NCI-H510A (cell line): ENCODE measurements around the gene FAM83C.
"Not testable (repeated sequence)": the region's sequence is repeated elsewhere in the genome, so short reads cannot be mapped to it uniquely, and the experiment has no call there.

Experiments used
- DNase-seq: peaks from one replicate; lab custom pipeline; 2025; lab: John Stamatoyannopoulos, UW

FAM83C gene

DNA sequence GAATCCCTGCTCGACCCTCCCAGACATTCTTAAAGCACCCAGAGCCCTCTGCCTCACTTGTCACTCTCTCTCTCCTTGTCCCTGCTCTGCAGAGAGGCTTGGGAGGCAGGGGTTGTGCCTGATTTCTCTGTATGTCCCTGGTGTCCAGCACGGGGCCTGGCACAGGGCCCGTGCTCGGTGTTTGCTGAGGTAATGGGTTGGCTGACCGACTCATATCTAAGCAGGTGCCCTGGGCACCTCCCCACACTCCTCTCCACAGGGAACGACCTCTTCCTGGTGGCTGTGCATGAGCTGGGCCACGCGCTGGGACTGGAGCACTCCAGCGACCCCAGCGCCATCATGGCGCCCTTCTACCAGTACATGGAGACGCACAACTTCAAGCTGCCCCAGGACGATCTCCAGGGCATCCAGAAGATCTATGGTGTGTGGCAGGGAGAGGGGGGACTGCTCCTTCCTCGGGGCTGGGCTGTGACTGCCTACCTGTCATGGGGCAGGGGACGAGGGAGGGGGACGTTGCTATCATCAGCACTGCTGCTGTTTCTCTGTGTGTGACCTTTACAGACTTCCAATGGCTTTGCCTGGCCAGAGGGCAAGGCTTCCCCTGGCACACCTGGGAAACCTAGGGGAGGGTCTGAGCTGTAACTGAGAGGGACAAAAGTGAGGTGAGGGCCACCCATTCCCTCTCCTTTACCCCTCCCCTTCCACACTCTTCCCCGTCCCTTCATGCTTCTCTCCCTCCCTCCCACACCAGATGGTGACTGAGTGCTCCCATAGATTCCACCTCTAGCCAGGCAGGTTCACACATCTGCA, 28.5 kb downstream of the FAM83C start:
- DNase-seq = no peak

DNA sequence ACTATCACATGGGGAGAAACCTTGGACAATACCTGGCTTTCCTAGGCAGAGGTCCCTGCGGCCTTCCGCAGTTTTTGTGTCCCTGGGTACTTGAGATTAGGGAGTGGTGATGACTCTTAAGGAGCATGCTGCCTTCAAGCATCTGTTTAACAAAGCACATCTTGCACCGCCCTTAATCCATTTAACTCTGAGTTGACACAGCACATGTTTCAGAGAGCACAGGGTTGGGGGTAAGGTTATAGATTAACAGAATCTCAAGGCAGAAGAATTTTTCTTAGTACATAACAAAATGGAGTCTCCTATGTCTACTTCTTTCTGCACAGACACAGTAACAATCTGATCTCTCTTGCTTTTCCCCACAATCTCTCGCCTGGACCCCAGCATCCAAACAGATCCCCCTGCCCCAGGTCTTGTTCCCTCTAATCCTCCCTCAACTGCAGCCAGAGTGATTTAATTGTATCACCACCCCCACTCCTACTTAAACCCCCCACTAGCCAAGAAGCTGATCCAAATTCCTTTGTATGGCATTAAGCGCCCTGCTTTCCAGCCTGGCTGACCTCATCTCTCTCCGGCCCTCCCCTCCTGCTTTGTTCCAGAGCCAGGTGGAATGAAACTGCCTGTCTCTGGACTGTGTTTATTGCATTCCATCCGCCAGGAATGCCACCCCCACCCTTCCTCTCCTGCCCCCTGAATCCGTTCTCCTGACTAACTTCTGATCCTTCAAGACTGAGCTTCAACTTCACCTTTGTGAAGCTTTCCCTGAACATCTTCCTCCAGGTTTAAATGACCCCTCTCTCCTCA, 29.3 kb downstream of the FAM83C start:
- DNase-seq = not testable (repeated sequence)

DNA sequence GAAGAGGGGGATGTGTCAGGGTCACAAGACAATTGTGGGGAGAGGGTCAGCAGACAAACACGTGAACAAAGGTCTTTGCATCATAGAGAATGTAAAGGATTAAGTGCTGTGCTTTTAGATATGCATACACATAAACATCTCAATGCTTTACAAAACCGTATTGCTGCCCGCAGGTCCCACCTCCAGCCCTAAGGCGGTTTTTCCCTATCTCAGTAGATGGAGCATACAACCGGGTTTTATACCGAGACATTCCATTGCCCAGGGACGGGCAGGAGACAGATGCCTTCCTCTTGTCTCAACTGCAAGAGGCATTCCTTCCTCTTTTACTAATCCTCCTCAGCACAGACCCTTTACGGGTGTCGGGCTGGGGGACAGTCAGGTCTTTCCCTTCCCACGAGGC, 29.9 kb downstream of the FAM83C start:
- DNase-seq = not testable (repeated sequence)

DNA sequence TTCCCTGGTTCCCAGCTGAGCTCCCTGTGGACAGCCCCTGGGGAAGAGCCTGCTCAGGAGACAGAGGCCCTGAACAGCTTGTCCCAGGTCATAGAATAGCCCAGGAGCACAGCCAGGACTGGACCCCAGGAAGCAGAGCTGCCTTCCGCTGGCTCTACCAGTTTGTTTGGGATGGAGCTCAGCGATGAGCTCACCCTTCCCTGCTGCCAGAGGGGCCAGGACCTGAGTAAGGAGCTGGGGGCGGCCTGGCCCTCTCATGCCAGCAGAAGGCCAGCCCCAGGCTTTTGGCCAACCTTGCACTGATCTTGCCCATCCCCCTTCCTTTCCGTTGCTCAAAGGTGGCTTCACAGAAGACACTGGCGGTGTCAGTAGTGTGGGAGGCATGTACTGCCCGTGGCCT, 31.8 kb downstream of the FAM83C start:
- DNase-seq = no peak

DNA sequence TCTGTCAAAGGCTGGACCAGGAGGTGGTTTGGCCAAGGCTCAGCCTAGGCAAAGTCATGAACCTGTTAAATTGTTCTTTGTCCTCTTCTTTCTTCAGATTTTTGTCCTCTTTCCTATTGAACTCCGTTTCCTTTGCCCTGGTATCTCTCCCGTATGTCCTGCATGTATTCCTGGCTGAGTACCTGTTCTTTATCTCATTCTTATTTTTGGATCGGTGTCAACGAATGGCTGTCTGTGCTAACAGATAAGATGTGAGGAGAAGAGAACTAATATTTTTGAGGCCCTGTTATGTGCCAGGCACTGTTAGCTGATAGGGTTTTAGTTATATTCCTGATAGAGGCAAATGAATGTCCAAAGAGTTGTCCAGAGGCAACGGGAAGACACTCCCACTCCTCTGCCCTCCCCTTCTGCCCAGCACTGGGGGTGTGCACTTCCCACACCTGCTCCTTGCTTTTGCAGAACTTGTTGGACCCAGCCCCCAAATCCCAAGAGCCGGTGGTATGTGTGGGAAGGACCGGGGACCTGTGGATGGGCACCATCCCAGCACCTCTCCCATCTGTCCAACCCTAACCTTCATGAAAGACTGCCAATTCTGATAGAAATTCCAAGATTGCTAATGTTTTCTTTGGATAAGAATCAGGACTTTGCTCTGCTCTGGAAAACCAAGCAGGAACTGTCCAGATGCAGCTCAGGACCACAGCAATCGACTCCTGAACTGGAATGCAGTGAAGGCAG, 34.9 kb downstream of the FAM83C start:
- DNase-seq = no peak

DNA sequence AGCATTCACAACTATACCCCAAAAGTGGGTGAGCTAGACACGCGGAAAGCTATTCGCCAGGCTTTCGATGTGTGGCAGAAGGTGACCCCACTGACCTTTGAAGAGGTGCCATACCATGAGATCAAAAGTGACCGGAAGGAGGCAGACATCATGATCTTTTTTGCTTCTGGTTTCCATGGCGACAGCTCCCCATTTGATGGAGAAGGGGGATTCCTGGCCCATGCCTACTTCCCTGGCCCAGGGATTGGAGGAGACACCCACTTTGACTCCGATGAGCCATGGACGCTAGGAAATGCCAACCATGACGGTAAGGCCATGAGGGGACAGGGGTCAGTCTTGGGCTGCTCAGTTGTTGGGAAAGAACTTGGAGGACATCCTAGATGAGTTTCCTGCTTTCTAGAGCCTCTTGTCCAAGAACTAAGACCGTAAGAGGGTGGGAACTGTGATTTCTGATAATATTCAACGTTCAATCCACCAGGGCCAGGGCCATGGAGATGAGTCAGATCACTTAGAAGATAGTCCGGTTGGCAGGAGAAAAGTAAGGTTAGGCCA, 37.7 kb downstream of the FAM83C start:
- DNase-seq = no peak

DNA sequence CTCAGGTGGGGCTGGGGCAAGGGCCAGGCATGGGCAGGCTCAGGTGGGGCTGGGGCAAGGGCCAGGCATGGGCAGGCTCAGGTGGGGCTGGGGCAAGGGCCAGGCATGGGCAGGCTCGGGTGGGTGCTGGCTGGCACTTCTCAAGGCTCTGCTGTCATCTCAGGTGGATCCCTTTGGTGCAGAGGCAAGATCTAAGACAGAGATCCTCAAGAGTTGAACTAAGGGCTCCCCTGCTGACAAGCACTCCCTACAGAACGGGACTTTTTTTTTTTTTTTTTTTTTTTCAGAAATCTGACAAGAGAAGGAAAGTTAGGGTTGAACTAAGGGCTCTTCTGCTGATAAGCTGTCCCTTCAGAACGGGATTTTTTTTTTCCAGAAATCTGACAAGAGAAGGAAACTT, 39.2 kb downstream of the FAM83C start:
- no peak for DNase-seq

DNA sequence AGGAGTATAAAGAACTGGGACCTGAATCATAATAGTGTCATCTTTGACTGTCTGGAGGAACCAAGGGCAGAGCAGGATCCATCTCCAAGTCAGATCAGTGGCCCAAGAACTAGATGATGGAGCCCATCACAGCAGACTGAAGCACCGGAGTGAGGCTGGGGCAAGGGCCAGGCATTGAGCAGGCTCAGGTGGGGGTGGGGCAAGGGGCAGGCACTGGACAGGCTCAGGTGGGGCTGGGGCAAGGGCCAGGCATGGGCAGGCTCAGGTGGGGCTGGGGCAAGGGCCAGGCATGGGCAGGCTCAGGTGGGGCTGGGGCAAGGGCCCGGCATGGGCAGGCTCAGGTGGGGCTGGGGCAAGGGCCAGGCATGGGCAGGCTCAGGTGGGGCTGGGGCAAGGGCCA, 39.6 kb downstream of the FAM83C start:
- DNase-seq = not testable (repeated sequence)

DNA sequence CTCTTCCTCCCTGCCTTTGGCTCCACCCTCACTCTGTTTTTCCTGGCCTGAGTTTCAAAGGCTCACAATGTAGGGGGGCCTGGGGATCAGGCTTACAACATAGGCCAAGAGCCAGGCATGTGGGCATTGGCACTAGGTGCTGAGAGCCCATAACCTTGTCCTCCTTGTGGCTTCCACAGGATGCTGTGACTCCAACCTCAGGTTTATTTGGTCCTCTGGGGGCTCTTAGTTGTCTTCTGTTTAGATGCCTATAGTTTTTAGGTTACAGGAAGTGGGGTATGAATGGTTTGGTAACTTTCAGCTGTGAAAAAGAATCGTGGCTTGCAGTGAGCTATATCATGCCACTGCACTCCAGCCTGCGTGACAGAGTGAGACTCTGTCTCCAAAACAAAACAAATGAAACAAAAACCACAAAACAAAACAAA, 40.2 kb downstream of the FAM83C start:
- no peak for DNase-seq

DNA sequence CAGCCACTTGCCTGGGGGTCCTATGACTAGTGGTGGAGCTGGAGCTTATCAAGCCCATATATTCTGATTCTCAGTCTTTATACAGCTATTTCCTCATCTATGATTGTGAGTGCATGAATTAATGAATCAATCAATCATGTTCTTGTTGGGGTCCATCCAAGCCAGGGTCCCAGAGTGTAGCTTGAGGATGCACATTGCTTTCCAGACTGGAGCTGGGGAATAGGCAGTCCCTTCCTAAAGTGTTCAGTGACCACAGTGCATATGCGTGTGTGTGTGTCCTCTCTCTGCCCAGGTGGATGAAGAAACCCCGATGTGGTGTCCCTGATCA, 40.6 kb downstream of the FAM83C start:
- no peak for DNase-seq

DNA sequence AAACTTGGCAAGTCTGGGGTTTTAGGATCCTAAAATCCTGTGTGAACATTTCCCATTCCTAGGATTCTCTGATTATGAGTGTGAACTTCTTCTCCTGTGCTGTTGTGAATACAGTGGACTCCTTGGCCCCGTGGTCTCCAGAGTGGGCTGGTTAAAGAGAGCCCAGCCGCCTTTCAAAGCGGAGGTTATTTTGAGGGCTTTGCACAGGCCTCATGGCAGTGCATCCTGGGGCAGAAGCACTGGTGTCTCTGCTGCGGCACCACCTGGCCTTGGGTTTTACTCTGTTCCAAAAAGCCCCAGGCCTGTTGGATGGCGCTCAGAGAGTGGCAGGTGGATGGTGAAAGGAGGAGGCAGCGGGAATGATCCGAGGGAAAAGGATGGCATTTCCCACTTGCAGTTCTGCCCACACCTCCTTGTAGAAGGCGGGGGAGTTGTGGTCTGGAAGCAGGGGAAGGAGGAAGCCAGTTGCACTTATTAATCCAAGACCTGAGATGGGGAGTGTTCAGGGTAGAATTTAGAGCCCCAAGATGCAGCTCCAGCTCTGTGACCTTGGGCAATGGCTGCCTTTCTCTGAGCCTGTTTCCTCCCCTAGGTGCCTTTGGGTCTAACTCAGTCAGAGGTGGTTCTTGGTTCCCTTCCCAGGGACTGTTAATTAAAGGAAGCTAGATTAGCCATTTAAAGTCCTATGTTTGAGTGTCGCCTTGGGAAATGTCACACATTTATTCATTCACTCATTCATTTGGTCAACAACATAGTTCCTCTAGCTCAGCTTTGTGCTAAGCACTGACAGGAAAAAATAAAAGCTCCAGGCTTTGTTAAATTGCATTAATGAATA, 43.4 kb downstream of the FAM83C start:
- no peak for DNase-seq

DNA sequence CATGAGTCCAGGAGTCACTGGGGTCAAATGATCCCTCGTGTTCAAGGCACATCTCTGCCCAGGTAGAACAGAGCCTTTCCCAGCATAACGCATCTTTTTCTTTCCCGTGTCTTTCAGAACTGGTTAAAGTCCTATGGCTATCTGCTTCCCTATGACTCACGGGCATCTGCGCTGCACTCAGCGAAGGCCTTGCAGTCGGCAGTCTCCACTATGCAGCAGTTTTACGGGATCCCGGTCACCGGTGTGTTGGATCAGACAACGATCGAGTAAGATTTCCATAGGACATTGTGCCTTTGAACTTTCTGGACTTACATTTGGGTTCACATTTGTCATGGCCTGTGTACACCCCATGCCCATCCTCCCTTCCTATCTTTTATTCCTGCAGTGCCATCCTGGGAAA, 45.5 kb downstream of the FAM83C start:
- DNase-seq = no peak

DNA sequence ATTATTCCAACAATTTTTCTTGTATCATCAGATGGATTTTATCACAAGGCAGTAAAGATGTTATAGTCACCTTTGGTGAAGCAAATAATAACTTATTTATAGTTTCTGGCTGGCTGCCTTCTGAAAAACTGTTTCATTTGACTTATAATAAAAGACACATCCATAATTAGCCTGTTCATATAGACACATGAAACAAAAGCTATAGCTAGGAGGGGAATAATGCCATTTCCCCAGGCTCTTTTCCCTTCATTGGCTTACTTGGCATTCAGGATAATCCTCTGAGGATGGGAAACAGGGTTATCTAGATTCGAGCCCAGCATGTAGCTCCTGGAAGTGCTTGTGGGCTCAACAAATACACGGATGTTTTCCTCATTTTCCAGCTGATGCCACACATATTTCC, 48.2 kb downstream of the FAM83C start:
- DNase-seq = no peak

DNA sequence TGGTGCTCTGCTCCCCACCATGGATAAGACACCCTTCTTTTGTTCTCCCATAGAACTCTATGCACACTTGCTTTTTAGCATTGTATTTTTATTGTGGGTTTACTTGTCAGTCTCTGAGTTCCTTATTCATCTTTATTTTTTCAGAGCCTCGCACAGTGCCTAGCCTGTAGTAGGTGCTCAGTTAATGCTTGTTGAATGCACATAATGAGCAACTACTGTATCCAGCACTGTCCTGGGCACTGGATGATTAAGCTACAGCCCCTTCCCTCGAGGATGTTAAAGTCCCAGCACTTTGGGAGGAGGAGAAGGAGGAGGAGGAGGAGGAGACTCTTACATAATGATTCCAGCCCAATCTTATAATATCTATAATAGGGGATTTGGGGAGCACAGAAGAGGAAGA, 48.9 kb downstream of the FAM83C start:
- DNase-seq = no peak

DNA sequence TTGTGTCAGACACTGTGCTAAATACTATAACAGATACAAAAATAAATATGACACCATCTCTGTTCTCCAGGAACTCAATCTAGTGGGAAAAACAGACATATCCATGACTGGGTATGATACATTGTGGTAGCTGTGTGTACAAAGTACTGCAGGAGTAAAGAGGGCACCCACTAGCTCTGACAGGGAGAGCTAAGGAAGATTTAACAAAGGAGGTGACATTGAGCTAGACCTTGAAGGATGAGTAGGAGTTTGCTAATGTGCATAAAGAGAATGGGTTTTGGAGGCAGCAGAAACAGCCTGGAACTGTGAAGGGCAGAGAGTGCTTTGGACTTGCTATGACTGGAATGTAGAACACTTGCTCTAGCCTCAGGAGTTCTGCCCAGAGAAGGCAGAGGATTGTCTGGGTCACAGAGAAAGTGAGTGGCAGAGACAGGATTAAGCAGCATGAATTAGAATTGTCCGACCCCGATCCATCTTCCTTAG, 51.4 kb downstream of the FAM83C start:
- DNase-seq = no peak

DNA sequence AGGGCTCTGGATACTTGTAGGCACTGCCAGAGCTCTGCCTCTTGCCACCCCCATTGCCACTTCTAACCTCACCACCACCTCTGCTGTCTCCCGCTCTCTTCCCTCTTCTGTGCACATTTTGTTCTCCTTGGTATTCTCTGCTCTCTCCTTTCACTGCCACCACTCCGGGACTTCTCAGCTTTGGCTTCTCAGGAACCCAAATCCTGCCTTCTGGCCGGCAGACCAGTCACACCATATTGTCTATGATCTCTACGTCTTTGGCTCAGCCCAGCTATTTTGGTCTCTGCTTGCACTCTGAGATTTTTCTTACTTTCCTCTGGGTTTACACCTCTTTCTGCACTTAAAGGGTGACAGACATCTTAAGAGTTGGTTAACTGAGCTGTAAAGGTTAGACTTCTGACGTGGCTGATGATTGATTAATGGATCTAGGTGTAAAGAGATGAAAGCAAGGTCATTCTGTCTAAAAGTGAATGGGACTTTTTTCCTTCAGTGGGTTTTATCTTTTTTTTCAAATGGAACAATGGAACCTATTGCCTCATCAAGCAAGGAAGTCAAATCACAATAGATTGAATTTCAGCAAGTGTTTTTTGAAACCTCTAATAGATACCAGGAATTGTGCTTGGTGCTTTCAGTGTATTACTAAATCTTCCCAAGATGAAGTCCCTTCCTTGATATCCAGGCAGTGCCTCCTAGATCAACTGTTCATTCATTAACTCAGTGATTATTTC, 52.0 kb downstream of the FAM83C start:
- DNase-seq = no peak

DNA sequence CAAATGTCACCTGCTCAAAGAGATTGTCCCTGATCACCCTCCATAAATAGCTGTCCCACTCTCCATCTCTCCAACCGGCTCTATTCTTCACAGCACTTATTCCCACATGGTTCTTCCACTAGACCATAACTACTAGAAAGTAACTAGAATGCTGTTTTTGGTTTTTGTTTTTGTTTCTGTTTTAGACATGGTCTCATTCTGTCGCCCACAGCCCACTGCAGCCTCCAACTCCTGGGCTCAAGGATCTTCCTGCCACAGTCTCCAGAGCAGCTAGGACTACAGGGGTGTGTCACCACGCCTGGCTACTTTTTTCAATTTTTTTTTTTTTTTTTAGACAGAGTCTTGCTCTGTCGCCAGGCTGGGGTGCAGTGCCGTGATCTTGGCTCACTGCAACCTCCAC, 53.5 kb downstream of the FAM83C start:
- DNase-seq = no peak

DNA sequence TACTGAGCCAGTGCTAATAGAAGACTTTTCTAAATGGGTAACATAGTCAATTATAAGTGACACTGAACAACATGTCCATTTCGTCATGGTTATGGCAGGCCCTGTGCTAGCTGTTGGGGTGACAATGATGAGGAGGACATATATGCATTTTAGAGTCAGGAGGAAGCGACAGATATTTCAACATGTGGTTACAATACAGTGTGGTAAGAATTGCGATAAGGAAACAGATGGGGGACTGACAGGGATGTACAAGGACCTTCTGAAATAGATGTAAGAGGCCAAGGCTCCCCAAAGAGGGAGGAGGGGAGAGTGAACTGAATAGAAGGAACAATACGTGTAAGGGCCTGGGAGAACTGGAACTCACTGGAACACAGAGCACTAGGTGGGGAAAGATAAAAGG, 54.1 kb downstream of the FAM83C start:
- DNase-seq = no peak

DNA sequence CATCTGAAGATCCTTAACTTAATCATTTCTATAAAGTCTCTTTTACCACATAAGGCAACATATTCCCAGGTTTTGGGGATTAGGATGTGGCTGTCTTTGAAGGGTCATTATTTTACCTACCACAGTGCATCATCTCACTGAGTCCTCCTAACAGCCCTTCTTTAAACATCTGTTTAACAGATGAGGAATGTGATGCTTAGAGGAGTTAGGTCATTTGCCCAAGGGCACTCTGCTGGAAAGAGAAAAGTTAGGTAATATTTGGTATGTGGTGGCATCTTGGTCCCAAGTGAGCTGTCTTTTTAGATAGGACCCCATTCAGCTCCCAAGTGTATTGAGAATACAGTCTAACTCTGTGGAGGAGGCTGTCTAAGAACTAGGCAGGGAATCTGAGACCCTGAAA, 54.7 kb downstream of the FAM83C start:
- DNase-seq = no peak

DNA sequence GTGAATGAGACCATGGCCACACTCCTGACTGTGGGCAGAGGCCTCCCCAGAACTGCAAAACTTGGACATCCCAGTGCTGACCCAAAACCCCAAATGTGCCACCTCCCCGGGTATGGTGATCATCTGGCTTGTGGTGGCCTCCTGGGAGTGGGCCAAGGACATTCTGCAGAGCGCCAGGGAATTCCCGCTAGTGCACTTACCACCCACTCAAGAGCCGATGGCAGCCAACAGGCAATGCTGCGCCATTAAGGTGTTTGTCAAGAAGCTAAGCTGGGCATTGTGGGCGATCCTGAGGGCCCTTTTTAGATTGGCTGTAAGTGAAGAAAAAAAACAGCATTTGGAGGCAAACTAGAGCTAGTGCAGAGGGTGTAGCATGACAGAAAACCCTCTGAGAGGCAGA, 56.3 kb downstream of the FAM83C start:
- no peak for DNase-seq
